HG03135 (cell line): Measurements from ENCODE around the gene MCFD2.

Source experiments
- ATAC-seq: cut with Tn5 transposase; IDR thresholded peaks from one replicate; pipeline ENCODE4 v1.9.1; 2021; ENCODE audit warnings: mild to moderate bottlenecking, moderate library complexity; ENCODE audit not compliant: unreplicated experiment

Gene MCFD2

DNA sequence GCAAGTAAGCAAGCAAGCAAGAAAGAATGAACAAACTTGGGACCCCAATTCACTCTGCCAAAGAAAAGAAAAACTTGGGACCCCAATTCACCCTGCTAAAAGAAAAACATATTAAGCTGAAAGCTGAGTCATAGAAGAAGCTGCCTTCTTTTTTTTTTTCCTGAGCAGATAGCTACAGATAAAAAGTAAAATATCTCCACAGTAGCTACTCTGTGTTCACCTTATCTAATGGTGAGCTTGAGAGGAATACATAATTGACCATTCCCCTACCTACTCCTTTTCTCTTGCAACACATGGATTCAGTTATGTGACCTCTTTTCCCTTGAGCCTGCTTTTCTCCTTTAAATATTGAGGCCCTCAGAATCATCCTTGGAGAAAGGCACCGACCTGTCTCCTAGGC lies 63.0 kb downstream of the MCFD2 start:
- ATAC-seq = no peak

DNA sequence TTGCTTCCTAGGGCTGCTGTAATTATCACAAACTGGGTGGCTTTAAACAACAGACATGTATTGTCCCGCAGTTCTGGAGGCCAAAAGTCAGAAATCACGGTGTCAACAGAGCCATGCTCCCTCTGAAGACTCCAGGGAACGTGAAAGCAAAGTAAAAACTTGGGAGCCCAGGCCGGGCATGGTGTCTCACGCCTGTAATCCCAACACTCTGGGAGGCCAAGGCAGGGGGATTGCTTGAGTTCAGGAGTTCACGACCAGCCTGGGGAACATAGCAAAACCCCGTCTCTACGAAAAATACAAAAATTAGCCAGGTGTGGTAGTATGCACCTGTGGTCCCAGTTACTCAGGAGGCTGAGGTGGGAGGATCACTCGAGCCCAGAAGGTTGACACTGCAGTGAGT lies 63.5 kb downstream of the MCFD2 start:
- no peak for ATAC-seq
